Aorta (tissue), 5 donors: Measurements from ENCODE around the gene PDK4. TPM values are rescaled to one million over a fixed set of nuclear protein-coding genes. Genes with fewer than 3 reads are reported as not detected.
"Not testable (repeated sequence)": the region's sequence is repeated elsewhere in the genome, so short reads cannot be mapped to it uniquely, and the experiment has no call there.

Experiments
- ATAC-seq: fragments of 200-7000 bp; cut with Tn5 transposase; one replicate; pipeline ENCODE4 v1.9.1; 2022; ENCODE audit warnings: moderate library complexity; ENCODE audit not compliant: low FRiP score
- DNase-seq, 2 donors: peaks; one replicate each; pipeline ENCODE4 v3.0.0-alpha.2; 2020
- H3K27ac ChIP-seq, 2 donors: one replicate each; pipeline ENCODE4 v1.5.1; 2013; ENCODE audit warnings: low read length in 2 of 2, mild to moderate bottlenecking in 2 of 2, moderate library complexity in 2 of 2, control low read depth in 1 of 2, inconsistent platforms in 1 of 2, low read depth in 1 of 2
- H3K27me3 ChIP-seq, 2 donors: one replicate each; pipeline ENCODE4 v1.6.1; 2013; ENCODE audit warnings: control low read depth in 1 of 2, low read length in 1 of 2, mild to moderate bottlenecking in 1 of 2, moderate library complexity in 1 of 2; ENCODE audit not compliant: insufficient read depth in 2 of 2, control insufficient read depth in 1 of 2
- H3K36me3 ChIP-seq, 2 donors: one replicate each; pipeline ENCODE4 v1.6.1; 2013; ENCODE audit warnings: control low read depth in 1 of 2, low read length in 1 of 2, mild to moderate bottlenecking in 1 of 2; ENCODE audit not compliant: insufficient read depth in 2 of 2, control insufficient read depth in 1 of 2
- H3K4me1 ChIP-seq, 2 donors: one replicate each; pipeline ENCODE4 v1.6.1; 2013; ENCODE audit warnings: low read length in 2 of 2, control low read depth in 1 of 2, mild to moderate bottlenecking in 1 of 2, moderate library complexity in 1 of 2; ENCODE audit not compliant: insufficient read depth in 2 of 2, control insufficient read depth in 1 of 2
- H3K4me3 ChIP-seq, 2 donors: one replicate each; pipeline ENCODE4 v1.5.1; 2013; ENCODE audit warnings: low read length in 2 of 2, control low read depth in 1 of 2, mild to moderate bottlenecking in 1 of 2
- H3K9me3 ChIP-seq: one replicate; pipeline ENCODE4 v1.6.1; 2013; ENCODE audit warnings: mild to moderate bottlenecking, low read length; ENCODE audit not compliant: control insufficient read depth
- WGBS, 2 donors: extraction: QIAGEN DNeasy Blood & Tissue Kit; methylation state at CpG; one replicate each; pipeline ENCODE4 v1.1.7; 2013; 5-methylcytosine and 5-hydroxymethylcytosine counted together
- intact Hi-C, 2 donors: fragments of 100-400 bp; cut with DNase I; formaldehyde crosslinking; loops; one replicate each; pipeline versions ENCODE4 v1.14.2 to v1.15.0; 2022
- polyA plus RNA-seq, 2 donors: library from polyadenylated mRNA; stranded (reverse); fragments of 200-250 nt; gene quantifications; one replicate each; pipeline ENCODE4 v1.2.3, GENCODE V29; 2013
- total RNA-seq, 2 donors: library from RNA; stranded (reverse); fragmentation: NEBNext Ultra II Directional; extraction: Animal tissue kit (Norgen Biotek cat#: 25700); gene quantifications; one replicate each; pipeline ENCODE4 v1.2.1, GENCODE V29; 2021
- donor health status: healthy with polysubstance abuse.
- donor health status: Bipolar disorder and iron deficiency.
- donor health status: DM: no; HTN: no; CAD: no.
- donor health status: DM: no; HTN: no; CAD: no.
- donor health status: DM: yes; HTN: yes; CAD: no.

Gene PDK4
- total and polyA plus RNA-seq, 4 donors: 34.1 to 294 (median 117) TPM

DNA sequence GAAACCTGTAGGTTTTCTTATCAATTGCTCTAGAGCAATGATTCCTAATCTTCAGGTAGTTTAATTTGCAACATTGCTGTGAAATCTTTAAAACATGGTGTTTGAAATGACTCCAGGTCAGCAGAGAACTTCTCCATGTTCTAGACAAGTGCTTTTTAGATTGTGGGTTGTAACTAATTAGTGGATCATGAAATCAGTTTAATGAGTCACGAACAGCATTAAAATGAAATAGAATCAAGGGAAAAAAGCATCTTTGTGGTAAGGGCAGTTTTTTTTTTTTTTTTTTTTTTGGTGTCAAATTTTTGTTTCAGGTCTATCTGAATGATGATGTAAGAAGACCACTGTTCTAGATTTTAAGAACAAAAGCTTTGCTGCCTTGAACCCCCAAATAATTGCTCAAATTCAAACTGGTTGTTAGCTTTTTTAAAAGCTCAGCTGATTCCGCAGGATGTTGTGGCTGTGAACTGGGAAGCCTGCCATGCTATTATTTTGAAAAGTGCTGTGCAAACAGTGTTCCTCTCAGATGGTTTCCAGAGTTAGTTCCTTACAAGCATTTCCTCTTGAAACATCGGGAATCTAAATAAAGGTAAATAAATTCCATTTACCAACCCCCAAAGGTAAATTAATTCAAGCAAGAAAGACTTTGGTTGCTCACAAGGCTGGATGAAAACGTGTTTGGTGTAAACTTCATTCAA lies 13.1 kb upstream of the PDK4 start:
- no peaks in the 10 kb centered on the region for H3K27me3 ChIP-seq
- no peak overlapping the region for H3K4me3 ChIP-seq
- H3K9me3 ChIP-seq: no peaks in the 10 kb centered on the region
- peaks cover 0 to 4% of the 10 kb centered on the region in 2 donors for H3K4me1 ChIP-seq
- 9 to 16% methylated on average over 4 of the region's 4 CpGs for WGBS, 2 donors
- H3K27ac ChIP-seq: peak overlapping the region in 1 of 2 donors; percentile 24
- H3K36me3 ChIP-seq: no peaks in the 10 kb centered on the region
- DNase-seq: peak in 1 of 2 donors; percentile 54
- intact Hi-C loops: no loop called here
- ATAC-seq: peak; percentile 72

DNA sequence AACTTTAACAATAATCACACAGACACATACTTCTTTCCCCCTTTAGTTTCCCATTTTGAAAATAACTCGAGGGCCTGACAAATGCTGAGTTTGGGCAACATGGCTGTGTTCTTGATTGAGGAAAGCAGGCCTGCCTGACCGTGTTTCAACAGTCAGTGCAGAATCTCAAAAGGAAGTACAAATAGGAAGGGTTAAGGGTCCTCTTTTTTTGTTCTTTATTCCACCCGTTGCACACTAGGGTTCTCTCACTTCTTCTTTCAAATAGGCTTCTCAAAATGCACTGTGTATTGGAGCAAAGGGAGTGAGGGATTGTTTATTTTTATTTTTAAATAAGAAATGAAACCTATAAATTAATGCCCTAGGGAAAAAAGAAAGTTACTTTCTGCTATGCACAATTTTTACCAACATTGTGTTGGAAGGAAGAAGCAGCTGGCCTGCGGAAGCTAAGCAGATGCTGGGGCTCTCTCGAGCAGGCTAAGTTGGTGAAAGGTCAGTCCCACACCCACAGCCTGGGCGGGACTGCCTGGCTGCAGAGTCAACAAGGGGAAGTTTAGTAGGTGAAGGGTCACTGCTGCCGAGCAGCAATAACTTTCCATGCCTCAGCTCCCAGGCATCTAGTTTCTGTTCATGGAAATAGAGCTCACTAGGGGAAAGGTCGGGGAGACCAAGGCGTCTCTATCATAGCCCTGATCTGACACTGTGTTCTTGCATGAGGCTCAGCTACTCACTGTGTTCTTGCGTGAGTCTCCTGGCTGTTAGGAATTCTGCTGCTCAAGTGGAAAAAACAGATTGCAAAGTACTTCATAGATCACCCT lies 12.2 kb upstream of the PDK4 start:
- WGBS, 2 donors: 7 to 9% methylated on average over 10 of the region's 10 CpGs
- peak; percentile 98 for ATAC-seq
- no peaks in the 10 kb centered on the region for H3K9me3 ChIP-seq
- no peaks in the 10 kb centered on the region for H3K36me3 ChIP-seq
- intact Hi-C loops: no loop called here
- H3K27ac ChIP-seq: peak overlapping the region in 1 of 2 donors; percentile 82
- H3K4me3 ChIP-seq: no peak overlapping the region
- peaks cover 0 to 4% of the 10 kb centered on the region in 2 donors for H3K4me1 ChIP-seq
- peak; percentile 89 to 93 for DNase-seq
- H3K27me3 ChIP-seq: no peaks in the 10 kb centered on the region

DNA sequence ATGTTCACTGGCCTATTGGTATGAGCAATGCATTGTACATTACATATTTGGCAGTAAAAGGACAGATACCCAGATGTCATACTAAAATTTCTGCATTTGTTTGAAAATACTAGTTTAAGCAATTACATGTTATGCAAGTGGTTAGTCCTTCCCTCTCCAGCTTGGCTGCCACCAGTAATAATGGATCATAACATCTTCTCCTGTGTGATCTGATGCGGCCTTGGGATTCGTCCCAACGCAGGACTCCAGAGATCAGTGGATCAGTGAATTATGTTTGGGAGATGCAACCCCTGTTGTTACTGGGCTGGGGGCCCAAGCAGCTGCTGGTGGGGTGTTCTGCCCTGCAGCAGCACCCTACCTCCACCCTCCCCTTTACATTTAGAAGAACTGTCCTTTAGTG lies 11.2 kb upstream of the PDK4 start:
- intact Hi-C loops: no loop called here
- peak; percentile 33 for ATAC-seq
- H3K9me3 ChIP-seq: no peaks in the 10 kb centered on the region
- no peaks in the 10 kb centered on the region for H3K36me3 ChIP-seq
- H3K27me3 ChIP-seq: no peaks in the 10 kb centered on the region
- peak in 1 of 2 donors; percentile 52 for DNase-seq
- no peak overlapping the region for H3K4me3 ChIP-seq
- no peak overlapping the region for H3K27ac ChIP-seq
- 94% methylated on average over 3 of the region's 3 CpGs for WGBS, 2 donors
- peaks cover 0 to 4% of the 10 kb centered on the region in 2 donors for H3K4me1 ChIP-seq

DNA sequence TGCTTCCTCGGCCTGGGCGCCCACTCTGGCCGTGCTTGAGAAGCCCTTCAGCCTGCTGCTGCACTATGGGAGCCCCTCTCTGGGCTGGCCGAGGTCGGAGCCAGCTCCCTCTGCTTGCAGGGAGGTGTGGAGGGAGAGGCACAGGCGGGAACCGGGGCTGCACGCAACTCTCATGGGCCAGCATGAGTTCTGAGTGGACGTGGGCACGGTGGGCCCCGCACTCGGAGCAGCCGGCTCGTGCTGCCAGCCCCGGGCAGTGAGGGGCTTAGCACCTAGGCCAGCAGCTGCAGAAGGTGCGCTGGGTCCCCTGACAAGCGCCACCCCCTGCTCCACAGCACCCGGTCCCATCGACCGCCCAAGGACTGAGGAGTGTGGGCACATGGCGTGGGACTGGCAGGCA lies 9.0 kb upstream of the PDK4 start:
- Histone ChIP-seq H3K27ac (no peak overlapping the region), H3K9me3 (no peaks in the 10 kb centered on the region), H3K27me3 (no peaks in the 10 kb centered on the region), H3K36me3 (no peaks in the 10 kb centered on the region), H3K4me1 (peaks cover 0 to 4% of the 10 kb centered on the region in 2 donors), H3K4me3 (no peak overlapping the region)
- intact Hi-C loops: no loop called here
- 98% methylated on average over 21 of the region's 21 CpGs for WGBS, 2 donors
- DNase-seq (no peak), ATAC-seq (no peak)

DNA sequence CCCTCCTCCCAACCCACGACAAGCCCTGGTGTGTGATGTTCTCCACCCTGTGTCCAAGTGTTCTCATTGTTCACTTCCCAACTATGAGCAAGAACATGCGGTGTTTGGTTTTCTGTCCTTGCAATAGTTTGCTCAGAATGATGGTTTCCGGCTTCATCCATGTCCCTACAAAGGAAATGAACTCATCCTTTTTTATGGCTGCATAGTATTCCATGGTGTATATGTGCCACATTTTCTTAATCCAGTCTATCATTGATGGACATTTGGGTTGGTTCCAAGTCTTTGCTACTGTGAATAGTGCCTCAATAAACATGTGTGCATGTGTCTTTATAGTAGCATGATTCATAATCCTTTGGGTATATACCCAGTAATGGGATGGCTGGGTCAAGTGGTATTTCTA lies 8.5 kb upstream of the PDK4 start:
- DNase-seq, H3K27ac ChIP-seq, H3K4me1 ChIP-seq, ATAC-seq, H3K27me3 ChIP-seq, H3K36me3 ChIP-seq, intact Hi-C loops, H3K4me3 ChIP-seq, H3K9me3 ChIP-seq: not testable (repeated sequence)
- WGBS, 2 donors: 94 to 98% methylated on average over 3 of the region's 3 CpGs

DNA sequence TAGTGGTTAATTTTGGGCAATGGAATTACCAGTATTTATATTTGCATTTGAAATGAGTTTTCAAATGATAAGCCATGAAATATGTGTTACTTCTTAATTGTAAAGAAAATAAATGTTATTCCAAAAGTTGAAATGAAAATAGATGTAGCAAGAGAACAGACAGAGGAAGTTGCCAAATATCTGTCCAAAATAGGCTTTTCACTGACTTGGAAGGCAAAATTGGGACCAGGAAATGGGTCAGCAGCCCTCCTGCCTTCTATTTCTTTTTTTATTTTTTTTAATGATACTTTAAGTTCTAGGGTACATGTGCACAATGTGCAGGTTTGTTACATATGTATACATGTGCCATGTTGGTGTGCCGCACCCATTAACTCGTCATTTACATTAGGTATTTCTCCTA lies 8.1 kb upstream of the PDK4 start:
- intact Hi-C loops, H3K27ac ChIP-seq, ATAC-seq, H3K4me1 ChIP-seq, DNase-seq, H3K36me3 ChIP-seq, H3K4me3 ChIP-seq, H3K27me3 ChIP-seq, H3K9me3 ChIP-seq: not testable (repeated sequence)
- WGBS, 2 donors: 90 to 95% methylated on average over 2 of the region's 2 CpGs

DNA sequence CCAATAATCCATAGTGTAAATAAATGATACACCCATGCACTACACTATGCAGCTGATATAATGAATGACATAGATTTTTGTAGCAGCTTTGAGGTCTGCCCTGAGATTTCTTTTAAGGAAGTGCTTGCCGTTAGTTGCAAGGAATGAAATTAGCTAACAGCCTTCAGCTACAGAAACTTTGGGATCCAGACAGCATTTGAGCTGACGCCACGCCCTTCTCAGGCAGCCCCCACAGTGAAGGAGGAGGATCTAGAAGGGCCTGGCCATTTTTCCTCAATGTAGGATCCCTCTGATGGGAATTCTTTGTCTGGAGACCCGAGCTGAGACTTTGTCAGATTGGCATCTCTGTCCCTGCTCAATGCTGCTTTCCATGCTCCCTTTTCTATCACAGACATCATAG lies 6.1 kb upstream of the PDK4 start:
- intact Hi-C loops: no loop called here
- ATAC-seq (no peak), DNase-seq (no peak)
- 80 to 82% methylated on average over 4 of the region's 4 CpGs for WGBS, 2 donors
- Histone ChIP-seq H3K4me3 (no peak overlapping the region), H3K36me3 (no peaks in the 10 kb centered on the region), H3K27me3 (no peaks in the 10 kb centered on the region), H3K4me1 (no peaks in the 10 kb centered on the region), H3K9me3 (no peaks in the 10 kb centered on the region), H3K27ac (no peak overlapping the region)

DNA sequence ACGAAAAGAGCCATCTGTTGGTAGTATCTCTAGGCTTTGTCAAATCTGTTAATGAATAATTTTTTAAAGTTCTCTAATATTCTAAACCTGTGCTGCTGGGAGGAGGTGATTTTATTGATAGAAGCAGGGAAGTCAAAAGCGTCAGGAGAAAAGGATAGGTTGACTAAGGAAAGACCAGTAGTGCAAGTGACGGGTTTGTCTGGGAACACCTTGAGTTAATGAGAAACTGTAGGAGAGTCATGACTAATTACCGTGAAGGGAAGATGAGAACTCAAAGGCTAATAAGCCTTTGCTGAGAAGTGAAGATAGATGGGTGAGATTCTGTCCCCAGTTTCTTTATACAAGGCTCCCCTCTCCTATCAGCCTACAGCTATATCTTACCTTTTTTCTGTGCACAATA lies 5.0 kb upstream of the PDK4 start:
- Histone ChIP-seq H3K9me3 (no peaks in the 10 kb centered on the region), H3K36me3 (no peaks in the 10 kb centered on the region), H3K27me3 (no peaks in the 10 kb centered on the region), H3K27ac (no peak overlapping the region), H3K4me1 (no peaks in the 10 kb centered on the region), H3K4me3 (no peak overlapping the region)
- WGBS, 2 donors: 92% methylated on average over 4 of the region's 4 CpGs
- no peak for ATAC-seq
- DNase-seq: no peak
- intact Hi-C loops: no loop called here

DNA sequence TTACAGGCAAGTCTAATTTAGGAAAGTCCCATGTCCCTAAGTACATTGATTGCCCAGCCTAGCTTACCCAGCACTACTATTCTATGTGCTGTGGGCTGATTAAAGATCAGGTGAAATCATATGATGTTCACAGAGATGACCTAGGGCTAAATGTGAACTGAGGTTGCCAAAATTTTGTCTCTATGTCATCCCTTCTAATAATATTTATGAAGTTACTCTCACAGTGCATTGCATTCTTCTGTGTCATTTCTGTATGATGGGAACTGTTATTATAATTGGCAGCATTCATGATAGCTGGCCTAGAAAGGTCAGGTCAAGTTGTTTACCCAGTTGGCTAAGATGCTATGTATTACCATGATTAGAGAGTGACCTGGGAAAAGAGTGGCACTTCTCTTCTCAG lies 2.8 kb upstream of the PDK4 start:
- DNase-seq (no peak), ATAC-seq (no peak)
- Histone ChIP-seq H3K27me3 (no peaks in the 10 kb centered on the region), H3K4me3 (no peak overlapping the region), H3K9me3 (no peaks in the 10 kb centered on the region), H3K4me1 (peaks cover 0 to 2% of the 10 kb centered on the region in 2 donors), H3K27ac (no peak overlapping the region), H3K36me3 (no peaks in the 10 kb centered on the region)
- intact Hi-C loops: loop anchor here (5.0 kb wide), 2 partner anchors 52 to 83 kb away; no protein-coding TSS in a partner anchor
